ENCODE data around the gene BRAT1. TPM values are rescaled to one million over a fixed set of nuclear protein-coding genes. Genes with fewer than 3 reads are reported as not detected.
A peak's percentile ranks its signal among the peaks of the same experiment; 100 is the strongest.

BRAT1 gene
- total RNA-seq, 2 experiments from 2014 or later = 44.7 to 52.0 TPM

DNA sequence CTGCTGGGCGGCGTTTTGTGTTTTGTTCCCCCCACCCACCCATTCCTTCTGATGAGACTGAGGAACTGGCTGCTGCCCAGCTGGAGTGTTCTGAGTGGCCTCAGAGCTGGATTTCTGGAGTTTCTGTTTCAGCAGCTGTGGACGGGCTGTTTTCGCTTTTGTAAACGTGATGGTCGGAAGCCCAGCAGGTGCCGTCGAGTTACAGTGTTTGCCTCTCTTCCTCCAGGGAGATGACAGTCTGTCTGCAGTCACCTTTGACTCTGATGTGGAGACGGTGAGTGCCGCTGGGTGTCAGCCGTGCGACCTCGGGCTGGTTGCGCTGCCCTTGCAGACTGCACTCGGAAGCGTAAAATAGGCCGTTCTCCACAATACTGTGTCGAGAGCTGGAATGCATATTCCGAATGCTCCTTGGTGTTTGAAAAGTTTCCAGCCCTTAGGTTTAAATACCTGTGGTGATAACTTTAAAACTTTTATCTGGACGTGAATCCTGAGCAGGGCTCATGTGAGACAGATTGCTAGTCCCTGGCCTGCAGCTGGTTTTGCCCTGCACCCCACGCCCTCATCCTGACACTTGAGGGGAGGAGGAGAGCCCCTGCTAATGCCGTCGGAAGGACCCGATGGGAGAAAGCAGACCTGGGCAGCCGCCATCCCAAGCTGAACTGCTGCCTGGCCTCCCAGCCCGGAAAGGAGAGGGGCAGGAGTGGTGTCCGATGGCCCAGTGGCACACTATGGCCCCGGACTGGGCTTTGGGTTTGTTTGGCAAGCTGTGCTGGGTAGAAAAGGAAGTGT, 11.8 kb upstream of the BRAT1 start:
- ChIA-PET POLR2A (no interaction called here), CTCF (ENCODE audit: unreplicated experiment) (interaction anchor here (0.7 kb wide), 1 partner anchor 143 kb away, joined by 3 read pairs; no protein-coding TSS in a partner anchor)
- no TSS peak for BruUV-seq (replicated peaks)
- peak; percentile 42 for DNase-seq (ENCODE audit: low spot score)
- TF ChIP-seq, protein P1, sequence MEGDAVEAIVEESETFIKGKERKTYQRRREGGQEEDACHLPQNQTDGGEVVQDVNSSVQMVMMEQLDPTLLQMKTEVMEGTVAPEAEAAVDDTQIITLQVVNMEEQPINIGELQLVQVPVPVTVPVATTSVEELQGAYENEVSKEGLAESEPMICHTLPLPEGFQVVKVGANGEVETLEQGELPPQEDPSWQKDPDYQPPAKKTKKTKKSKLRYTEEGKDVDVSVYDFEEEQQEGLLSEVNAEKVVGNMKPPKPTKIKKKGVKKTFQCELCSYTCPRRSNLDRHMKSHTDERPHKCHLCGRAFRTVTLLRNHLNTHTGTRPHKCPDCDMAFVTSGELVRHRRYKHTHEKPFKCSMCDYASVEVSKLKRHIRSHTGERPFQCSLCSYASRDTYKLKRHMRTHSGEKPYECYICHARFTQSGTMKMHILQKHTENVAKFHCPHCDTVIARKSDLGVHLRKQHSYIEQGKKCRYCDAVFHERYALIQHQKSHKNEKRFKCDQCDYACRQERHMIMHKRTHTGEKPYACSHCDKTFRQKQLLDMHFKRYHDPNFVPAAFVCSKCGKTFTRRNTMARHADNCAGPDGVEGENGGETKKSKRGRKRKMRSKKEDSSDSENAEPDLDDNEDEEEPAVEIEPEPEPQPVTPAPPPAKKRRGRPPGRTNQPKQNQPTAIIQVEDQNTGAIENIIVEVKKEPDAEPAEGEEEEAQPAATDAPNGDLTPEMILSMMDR (conservative IDR thresholded peaks at IDR 0.05; ENCODE audit: low read length) = no peak
- H3K4me2 ChIP-seq (ENCODE audit: low read length) = peak overlapping the region; percentile 22; the same call in 1 of the 2 replicates
- H3K4me1 ChIP-seq (ENCODE audit: insufficient read depth, low read length, poor library complexity, severe bottlenecking) = peaks cover 4% of the 10 kb centered on the region
- no peaks in the 10 kb centered on the region for H4K20me1 ChIP-seq (ENCODE audit: insufficient read depth, low read length)
- H3K9me3 ChIP-seq (ENCODE audit: low read length) = no peaks in the 10 kb centered on the region
- no peak overlapping the region for H3K4me3 ChIP-seq (ENCODE audit: low read depth, low read length, poor library complexity, severe bottlenecking)
- H3K9me2 ChIP-seq (ENCODE audit: insufficient read depth, low read length) = no peaks in the 10 kb centered on the region
- no peaks in the 10 kb centered on the region for H3K79me2 ChIP-seq (ENCODE audit: insufficient read depth, low read depth, low read length)
- intact Hi-C loops (cut with micrococcal nuclease; ENCODE audit: unreplicated experiment) = loop anchor here (1.0 to 5.0 kb wide), 2 partner anchors 45 to 114 kb away; no protein-coding TSS in a partner anchor
- no peak overlapping the region for H3K27ac ChIP-seq (ENCODE audit: low read depth, low read length, poor library complexity, severe bottlenecking)
- H3K36me3 ChIP-seq (ENCODE audit: insufficient read depth, low read length) = no peaks in the 10 kb centered on the region
- H2AFZ ChIP-seq (ENCODE audit: low read length) = no peak overlapping the region

DNA sequence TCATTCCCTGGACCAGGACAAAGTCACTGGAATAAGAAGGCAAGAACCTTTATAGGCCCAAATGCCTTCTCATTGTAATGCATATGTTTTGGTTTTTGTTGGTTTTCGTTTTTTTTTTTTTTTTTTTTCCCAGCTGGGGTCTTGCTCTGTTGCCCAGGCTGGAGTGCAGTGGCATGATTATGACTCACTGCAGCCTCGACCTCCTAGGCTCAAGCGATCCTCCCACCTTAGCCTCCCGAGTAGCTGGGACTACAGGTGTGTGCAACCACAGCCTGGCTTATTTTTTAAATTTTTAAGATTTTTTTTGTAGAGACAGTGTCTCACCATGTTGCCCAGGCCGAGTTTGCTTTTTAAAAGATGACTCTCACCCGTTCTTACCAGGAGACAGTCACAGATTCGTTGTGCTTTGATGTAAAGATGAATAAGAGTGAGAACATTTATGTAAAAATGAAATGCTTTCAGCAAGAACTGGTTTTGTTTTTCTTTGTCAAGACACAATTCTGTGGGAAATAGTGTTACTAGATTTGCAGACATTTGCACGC, 11.1 kb upstream of the BRAT1 start:
- TF ChIP-seq, protein P1 (conservative IDR thresholded peaks at IDR 0.05; ENCODE audit: low read length) = no peak
- no peak for TF ChIP-seq EZH2phosphoT487 (IDR thresholded peaks at IDR 0.05; ENCODE audit: borderline replicate concordance, low read depth, low read length)
- Histone ChIP-seq H3K4me1 (ENCODE audit: insufficient read depth, low read length, poor library complexity, severe bottlenecking) (peaks cover 4% of the 10 kb centered on the region), H3K27ac (ENCODE audit: low read depth, low read length, poor library complexity, severe bottlenecking) (no peak overlapping the region), H2AFZ (ENCODE audit: low read length) (no peak overlapping the region), H3K79me2 (ENCODE audit: insufficient read depth, low read depth, low read length) (no peaks in the 10 kb centered on the region), H3K4me3 (ENCODE audit: low read depth, low read length, poor library complexity, severe bottlenecking) (no peak overlapping the region), H4K20me1 (ENCODE audit: insufficient read depth, low read length) (no peaks in the 10 kb centered on the region), H3K9me3 (ENCODE audit: low read length) (no peaks in the 10 kb centered on the region), H3K36me3 (ENCODE audit: insufficient read depth, low read length) (no peaks in the 10 kb centered on the region), H3K4me2 (ENCODE audit: low read length) (no peak overlapping the region), H3K9me2 (ENCODE audit: insufficient read depth, low read length) (no peaks in the 10 kb centered on the region)
- no TSS peak for BruUV-seq (replicated peaks)
- CTCF ChIA-PET (ENCODE audit: unreplicated experiment) = interaction anchor here (0.6 kb wide), 1 partner anchor 144 kb away, joined by 3 read pairs; no protein-coding TSS in a partner anchor
- POLR2A ChIA-PET = interaction anchor here (0.7 kb wide), 1 partner anchor 167 kb away, joined by 6 read pairs; no protein-coding TSS in a partner anchor
- intact Hi-C loops (cut with micrococcal nuclease; ENCODE audit: unreplicated experiment) = loop anchor here (5.0 kb wide), 1 partner anchor 46 kb away; no protein-coding TSS in a partner anchor
- no peak for DNase-seq (ENCODE audit: low spot score)
